Astrocyte of the spinal cord (primary cell): ENCODE measurements around the gene UBAP1.
A peak's percentile ranks its signal among the peaks of the same experiment; 100 is the strongest.

Source experiments
- DNase-seq: peaks from one replicate; pipeline ENCODE4 v3.0.0; 2011; ENCODE audit warnings: low read depth, low spot score
- H3K4me3 ChIP-seq: 2 replicates; pipeline ENCODE4 v1.5.1; 2011; ENCODE audit warnings: low read depth, mild to moderate bottlenecking, low read length, moderate library complexity
- CTCF ChIP-seq: IDR thresholded peaks from 2 replicates; pipeline ENCODE4 v1.5.1; 2012; ENCODE audit warnings: low read depth, mild to moderate bottlenecking, low read length, inconsistent platforms
- in situ Hi-C: cut with HindIII; loops from 2 replicates; pipeline ENCODE4 v1.10.0; 2017; ENCODE audit warnings: low sequenced_read_pairs

The UBAP1 gene

GRCh38 chr9:34254141-34254913, 75.5 kb downstream of the UBAP1 start:
- peak; percentile 73 for DNase-seq
- in situ Hi-C loops, result no loop called here
- TF ChIP-seq CTCF, result no peak
- no peak overlapping the region for H3K4me3 ChIP-seq

GRCh38 chr9:34254966-34255825, 76.4 kb downstream of the UBAP1 start:
- TF ChIP-seq CTCF, result no peak
- DNase-seq, result peak; percentile 38
- no peak overlapping the region for H3K4me3 ChIP-seq
- in situ Hi-C loops, result no loop called here

GRCh38 chr9:34256104-34256503, 77.3 kb downstream of the UBAP1 start:
- in situ Hi-C loops, result no loop called here
- no peak for DNase-seq
- TF ChIP-seq CTCF, result peak; percentile 20
- H3K4me3 ChIP-seq, result no peak overlapping the region

- TF ChIP-seq CTCF, result no peak
- in situ Hi-C loops, result no loop called here
- H3K4me3 ChIP-seq, result no peak overlapping the region
- DNase-seq, result no peak
These were observed 78.2 kb downstream of the UBAP1 start for GRCh38 chr9:34256987-34257585.

GRCh38 chr9:34259315-34259714, 80.5 kb downstream of the UBAP1 start:
- in situ Hi-C loops, result no loop called here
- DNase-seq, result no peak

More at GRCh38 chr9:34259315-34259714, 80.5 kb downstream of the UBAP1 start:
- TF ChIP-seq CTCF, result no peak
- H3K4me3 ChIP-seq, result no peak overlapping the region
